SIG-M5 treated with dmso at 0.1 percent for 504 hours (cell line): ENCODE data around the gene ADAT1.

Experiments used
- DNase-seq: peaks from one replicate; lab custom pipeline; 2025; ENCODE audit not compliant: unreplicated experiment; lab: John Stamatoyannopoulos, UW

ADAT1 gene

GRCh38 chr16:75576384-75576811, 46.7 kb downstream of the ADAT1 start:
- no peak for DNase-seq

DNA sequence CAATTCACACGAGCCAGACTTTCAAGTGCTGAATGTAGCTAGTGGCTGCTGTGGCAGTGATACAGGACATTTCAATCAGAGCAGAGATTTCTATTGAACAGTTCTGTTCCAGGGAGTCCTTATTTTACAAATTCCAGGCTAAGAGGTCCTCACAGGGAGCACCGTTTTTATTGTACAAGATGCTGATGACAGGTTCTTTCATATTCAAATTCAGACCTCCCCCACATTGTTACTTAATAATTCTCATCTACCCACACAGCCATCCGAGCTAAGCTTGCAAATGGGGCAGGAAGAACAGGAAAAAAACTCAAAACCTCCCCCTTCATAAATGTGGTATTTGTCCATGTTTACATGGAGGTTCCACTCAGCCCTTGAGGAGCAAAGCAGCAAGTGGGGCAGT, 47.1 kb downstream of the ADAT1 start:
- no peak for DNase-seq

- no peak for DNase-seq
Observed at GRCh38 chr16:75573955-75574354, 49.1 kb downstream of the ADAT1 start.

DNA sequence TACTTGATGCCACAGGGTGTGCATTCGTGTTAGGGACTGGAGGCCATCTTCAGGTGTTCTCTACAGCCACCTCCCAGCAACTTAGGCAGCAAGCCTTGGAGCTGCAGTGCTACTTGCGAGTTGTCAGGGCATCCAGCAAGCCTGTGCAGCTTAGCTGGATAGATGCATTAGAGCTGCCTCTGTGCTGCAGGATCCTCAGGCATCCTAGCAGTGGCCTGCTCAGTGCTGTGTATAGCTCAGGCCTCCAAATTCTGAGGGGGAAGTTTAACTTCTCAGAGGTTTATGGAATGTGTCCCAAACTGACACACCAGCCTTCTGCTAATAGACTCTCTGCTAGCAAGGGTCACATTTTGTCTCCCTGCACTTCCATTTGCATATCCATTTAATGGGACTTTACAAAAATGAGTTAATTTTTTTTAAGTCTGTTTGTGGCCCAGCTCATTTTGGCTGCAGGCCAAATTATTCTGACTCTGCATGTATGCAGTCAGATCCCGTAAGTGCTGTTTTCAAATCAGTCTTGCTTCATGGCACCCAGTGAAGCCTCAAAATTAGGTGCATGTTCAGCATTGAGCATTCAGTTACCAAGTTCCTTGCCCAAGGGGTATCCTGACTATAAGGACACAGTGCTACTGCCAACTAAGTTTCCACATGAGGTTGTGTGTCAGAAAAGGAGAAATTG, 50.1 kb downstream of the ADAT1 start:
- DNase-seq: no peak

- no peak for DNase-seq
Observed at GRCh38 chr16:75570396-75571065, 52.5 kb downstream of the ADAT1 start.

DNA sequence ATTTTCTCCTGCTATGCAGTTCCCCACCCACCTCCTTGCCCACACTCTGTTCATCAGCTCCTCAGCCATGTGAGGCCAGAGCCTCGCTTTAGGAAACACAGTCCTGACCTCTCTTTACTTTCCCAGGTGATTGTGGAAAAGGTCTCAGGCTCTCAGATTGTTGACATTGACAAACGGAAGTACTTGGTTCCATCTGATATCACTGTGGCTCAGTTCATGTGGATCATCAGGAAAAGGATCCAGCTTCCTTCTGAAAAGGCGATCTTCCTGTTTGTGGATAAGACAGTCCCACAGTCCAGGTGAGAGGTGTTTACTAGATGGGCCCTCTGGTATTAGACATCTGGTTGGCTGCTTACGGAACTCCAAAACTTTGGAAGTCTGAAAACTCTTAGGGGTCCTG, 55.2 kb downstream of the ADAT1 start:
- no peak for DNase-seq

DNA sequence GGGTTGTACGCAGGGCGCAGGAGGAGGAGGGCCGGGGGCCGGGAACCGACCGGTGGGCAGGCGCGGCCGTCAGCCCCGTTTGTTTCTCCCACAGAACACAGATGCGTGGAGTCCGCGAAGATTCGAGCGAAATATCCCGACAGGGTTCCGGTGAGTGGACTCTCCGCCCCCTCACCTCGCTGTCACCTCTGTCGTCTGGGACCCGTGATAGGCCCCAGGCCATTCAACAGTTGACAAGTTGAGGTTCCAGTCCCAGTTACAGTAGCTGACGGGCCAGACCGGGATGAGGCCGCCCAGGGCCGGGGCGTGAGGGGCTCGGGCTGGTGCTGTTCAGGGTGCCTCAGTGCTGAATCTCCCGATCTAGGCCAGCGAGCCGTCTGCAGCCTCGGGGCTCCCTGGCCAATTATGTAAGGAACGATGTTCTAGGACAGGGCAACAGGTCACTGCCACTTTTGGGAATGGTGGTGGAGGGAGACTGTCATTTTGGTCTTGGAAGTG, 56.3 kb downstream of the ADAT1 start:
- DNase-seq: peak; percentile 13

- peak; percentile 65 for DNase-seq
Observed at GRCh38 chr16:75566040-75566757, 56.9 kb downstream of the ADAT1 start, which contains the start of gene GABARAPL2. GABARAPL2 (plus strand) TSS chr16:75566379; CDS start chr16:75566487, 108 bp downstream.

GRCh38 chr16:75565640-75566039, 57.4 kb downstream of the ADAT1 start:
- peak; percentile 85 for DNase-seq

DNA sequence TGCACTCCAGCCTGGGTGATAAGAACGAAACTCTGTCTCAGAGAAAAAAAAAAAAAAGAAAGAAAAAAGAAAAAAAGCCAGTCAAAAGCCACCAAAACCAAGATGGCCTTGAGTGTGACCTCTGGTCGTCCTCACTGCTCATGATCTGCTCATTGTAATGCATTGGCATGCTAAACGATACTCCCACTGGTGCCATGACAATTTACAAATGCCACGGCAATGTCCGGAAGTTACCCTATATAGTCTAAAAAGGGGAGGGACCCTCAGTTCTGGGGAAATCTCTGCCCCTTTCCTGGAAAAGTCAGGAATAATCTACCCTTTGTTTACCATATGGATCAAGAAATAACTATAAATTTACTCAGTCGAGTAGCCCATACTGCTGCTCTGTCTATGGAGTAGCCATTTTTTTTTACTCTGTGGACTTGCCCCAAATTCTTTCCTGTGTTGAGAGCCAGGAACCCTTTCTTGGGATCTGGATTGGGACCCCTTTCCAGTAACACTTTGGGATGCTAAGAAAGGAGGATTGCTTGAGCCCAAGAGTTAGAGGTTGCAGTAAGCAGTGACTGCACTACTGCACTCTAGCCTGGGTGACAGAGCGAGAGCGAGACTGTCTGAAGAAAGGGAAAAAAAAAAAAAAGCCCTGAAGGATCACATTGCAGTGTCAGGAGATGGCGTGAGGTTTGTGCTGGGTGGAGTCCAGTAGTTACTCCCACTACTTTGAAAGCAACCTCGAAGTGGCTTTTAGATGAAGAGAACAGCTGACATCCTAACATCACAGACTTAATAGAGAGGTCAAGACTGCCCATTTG, 63.3 kb downstream of the ADAT1 start:
- no peak for DNase-seq

- DNase-seq: peak; percentile 5
Observed at GRCh38 chr16:75558846-75559401, 64.2 kb downstream of the ADAT1 start.

GRCh38 chr16:75556431-75556950, 66.6 kb downstream of the ADAT1 start:
- DNase-seq: no peak

- peak; percentile 90 for DNase-seq
Observed at GRCh38 chr16:75555707-75556430, 67.2 kb downstream of the ADAT1 start, which contains the start of gene TMEM231. TMEM231 (minus strand) TSS chr16:75556252; CDS start chr16:75556209, 43 bp downstream.

GRCh38 chr16:75555213-75555706, 67.8 kb downstream of the ADAT1 start:
- DNase-seq: peak; percentile 57

DNA sequence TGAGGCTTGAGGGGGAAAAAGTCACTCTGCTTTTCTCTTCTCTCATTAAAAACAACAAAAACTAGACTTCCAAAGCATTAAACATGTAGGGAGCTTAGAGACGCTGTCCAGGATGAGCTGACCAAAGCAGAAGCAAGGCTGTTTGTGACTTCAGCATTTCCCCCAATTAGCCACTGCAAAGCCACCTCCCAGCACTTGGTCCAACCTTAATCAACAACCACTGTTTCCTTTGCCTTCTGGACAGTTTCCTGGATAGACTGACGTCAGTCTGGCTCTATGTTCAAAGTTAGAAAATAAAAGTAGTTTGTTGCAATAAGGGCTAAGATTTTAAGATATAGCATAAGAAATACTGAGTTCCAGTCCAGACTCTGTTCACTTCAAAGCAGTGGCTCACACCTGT, 70.1 kb downstream of the ADAT1 start:
- DNase-seq: no peak

DNA sequence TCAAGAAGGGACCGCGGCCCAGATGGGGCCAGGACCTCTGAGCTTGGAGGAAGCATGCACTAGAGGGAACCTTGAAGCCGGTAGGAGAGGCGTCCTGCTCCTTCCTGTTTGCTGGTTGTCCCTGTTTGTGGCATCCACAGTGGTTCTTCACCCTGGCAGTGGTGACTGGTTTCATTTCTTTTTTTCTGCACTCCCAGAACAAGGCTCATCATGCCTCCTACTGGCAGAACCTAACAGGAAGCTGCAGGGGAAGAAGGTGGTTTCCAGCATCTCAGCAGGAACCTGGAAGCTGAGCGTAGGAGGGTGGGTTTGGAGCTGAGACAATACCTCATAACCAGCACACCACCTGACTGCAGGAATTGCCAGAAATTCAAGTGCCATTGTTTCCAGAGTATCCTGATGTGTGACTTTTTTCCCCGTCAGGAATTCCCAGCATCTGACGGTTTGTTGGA, 72.8 kb downstream of the ADAT1 start:
- peak; percentile 88 for DNase-seq
